ENCODE data around the gene IPPK. TPM values are rescaled to one million over a fixed set of nuclear protein-coding genes. Genes with fewer than 3 reads are reported as not detected.

Gene IPPK
- total RNA-seq, 4 donors from 2014 or later = 10.0 to 26.2 (median 12.5) TPM

- ATAC-seq (ENCODE audit: low FRiP score) = peak; percentile 86
- peak; percentile 77 for DNase-seq (ENCODE audit: low spot score)
- TF ChIP-seq CTCF (IDR thresholded peaks at IDR 0.05) = peak in 2 of 3 donors; percentile 28 to 89
Observed at GRCh38 chr9:92634712-92635605, 35.0 kb downstream of the IPPK start.

- peak; percentile 33 for ATAC-seq (ENCODE audit: low FRiP score)
- TF ChIP-seq CTCF (IDR thresholded peaks at IDR 0.05) = no peak
- no peak for DNase-seq (ENCODE audit: low spot score)
Observed at GRCh38 chr9:92633614-92634278, 36.2 kb downstream of the IPPK start.

GRCh38 chr9:92632641-92633040 is 37.3 kb downstream of the IPPK start:
- DNase-seq (ENCODE audit: low spot score) (no peak), ATAC-seq (ENCODE audit: low FRiP score) (no peak)
- TF ChIP-seq CTCF (IDR thresholded peaks at IDR 0.05) = no peak

- no peak for ATAC-seq (ENCODE audit: low FRiP score)
- TF ChIP-seq CTCF (IDR thresholded peaks at IDR 0.05) = no peak
- no peak for DNase-seq (ENCODE audit: low spot score)
Observed at GRCh38 chr9:92631452-92632343, 38.2 kb downstream of the IPPK start.

GRCh38 chr9:92627651-92628050 is 42.3 kb downstream of the IPPK start:
- no peak for ATAC-seq (ENCODE audit: low FRiP score)

More at GRCh38 chr9:92627651-92628050, 42.3 kb downstream of the IPPK start:
- TF ChIP-seq CTCF (IDR thresholded peaks at IDR 0.05) = no peak
- no peak for DNase-seq (ENCODE audit: low spot score)
